Ascending aorta (tissue), 2 donors: ENCODE measurements around the gene BSND. TPM values are rescaled to one million over a fixed set of nuclear protein-coding genes. Genes with fewer than 3 reads are reported as not detected.
"Not testable (repeated sequence)": the region's sequence is repeated elsewhere in the genome, so short reads cannot be mapped to it uniquely, and the experiment has no call there.

Experiments used
- DNase-seq, 2 donors: peaks; one replicate each; pipeline ENCODE4 v3.0.0-alpha.2; 2019; ENCODE audit warnings: low spot score in 2 of 2
- H3K27ac ChIP-seq, 2 donors: fragments of 200-600 bp; sonication (generic); one replicate each; pipeline ENCODE4 v1.5.1; 2016 to 2017; ENCODE audit warnings: mild to moderate bottlenecking in 1 of 2
- H3K27me3 ChIP-seq: fragments of 200-600 bp; sonication (generic); one replicate; pipeline ENCODE4 v1.5.1; 2017
- H3K36me3 ChIP-seq, 2 donors: fragments of 200-600 bp; sonication (generic); one replicate each; pipeline ENCODE4 v1.5.1; 2016
- H3K4me1 ChIP-seq, 2 donors: fragments of 200-600 bp; sonication (generic); one replicate each; pipeline ENCODE4 v1.5.1; 2016 to 2017; ENCODE audit warnings: mild to moderate bottlenecking in 1 of 2
- H3K4me3 ChIP-seq, 2 donors: fragments of 200-600 bp; sonication (generic); one replicate each; pipeline ENCODE4 v1.5.1; 2016 to 2017; ENCODE audit warnings: mild to moderate bottlenecking in 1 of 2
- H3K9me3 ChIP-seq, 2 donors: fragments of 200-600 bp; sonication (generic); one replicate each; pipeline ENCODE4 v1.5.1; 2016
- CTCF ChIP-seq, 3 experiments: fragments of 200-600 bp in 2 of 3; fragments of 450-650 bp in 1 of 3; sonication (generic) in 2 of 3; IDR thresholded peaks; one replicate each; pipeline ENCODE4 v1.5.1; 2016 to 2019; ENCODE audit warnings: antibody characterized with exemption in 3 of 3, mild to moderate bottlenecking in 1 of 3, moderate library complexity in 1 of 3
- intact Hi-C: fragments of 100-400 bp; cut with DNase I; formaldehyde crosslinking; loops from one replicate; pipeline ENCODE4 v1.15.1; 2023
- total RNA-seq: library from RNA; depleted of rRNA; stranded (reverse); fragments of >200 nt; gene quantifications from one replicate; pipeline ENCODE4 v1.1.0, GENCODE V29; 2016

Gene BSND
- total RNA-seq, 1 donor from 2014 or later: not detected

GRCh38 chr1:55012661-55013060, 13.9 kb downstream of the BSND start:
- H3K4me1 ChIP-seq: no peaks in the 10 kb centered on the region
- intact Hi-C loops: no loop called here
- no peak overlapping the region for H3K4me3 ChIP-seq
- no peaks in the 10 kb centered on the region for H3K36me3 ChIP-seq
- TF ChIP-seq CTCF (IDR thresholded peaks at IDR 0.05): no peak
- no peak for DNase-seq
- H3K27ac ChIP-seq: no peak overlapping the region
- no peaks in the 10 kb centered on the region for H3K9me3 ChIP-seq
- H3K27me3 ChIP-seq: no peaks in the 10 kb centered on the region

DNA sequence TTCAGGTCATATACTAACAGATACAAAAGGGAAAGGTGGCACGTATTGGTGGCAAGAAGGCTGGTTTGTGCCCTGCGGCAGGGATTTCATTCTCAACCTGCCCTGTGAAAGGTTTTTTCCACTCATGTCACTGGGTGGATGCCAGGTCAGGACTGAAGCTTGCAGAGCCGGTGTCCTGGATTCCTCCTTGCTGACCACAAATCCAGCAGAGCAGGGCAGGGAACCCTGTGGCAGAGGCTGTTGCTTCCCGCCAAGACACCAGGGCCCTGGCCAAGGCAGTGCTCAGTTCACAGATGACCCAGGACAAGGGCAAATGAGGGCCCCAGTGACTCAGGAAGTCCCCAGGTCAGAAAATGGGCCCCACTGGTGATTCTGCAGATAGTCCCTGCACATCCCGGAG, 16.4 kb downstream of the BSND start:
- no peaks in the 10 kb centered on the region for H3K27me3 ChIP-seq
- no peak overlapping the region for H3K4me3 ChIP-seq
- no peaks in the 10 kb centered on the region for H3K36me3 ChIP-seq
- no peaks in the 10 kb centered on the region for H3K9me3 ChIP-seq
- no peak for DNase-seq
- H3K27ac ChIP-seq: no peak overlapping the region
- intact Hi-C loops: no loop called here
- H3K4me1 ChIP-seq: no peaks in the 10 kb centered on the region
- TF ChIP-seq CTCF (IDR thresholded peaks at IDR 0.05): no peak

- no peaks in the 10 kb centered on the region for H3K36me3 ChIP-seq
- no peak for TF ChIP-seq CTCF (IDR thresholded peaks at IDR 0.05)
- no peaks in the 10 kb centered on the region for H3K27me3 ChIP-seq
- DNase-seq: no peak
- no peak overlapping the region for H3K27ac ChIP-seq
- no peaks in the 10 kb centered on the region for H3K9me3 ChIP-seq
- H3K4me3 ChIP-seq: no peak overlapping the region
- intact Hi-C loops: no loop called here
- no peaks in the 10 kb centered on the region for H3K4me1 ChIP-seq
Observed at GRCh38 chr1:55015731-55016620, 17.2 kb downstream of the BSND start.

DNA sequence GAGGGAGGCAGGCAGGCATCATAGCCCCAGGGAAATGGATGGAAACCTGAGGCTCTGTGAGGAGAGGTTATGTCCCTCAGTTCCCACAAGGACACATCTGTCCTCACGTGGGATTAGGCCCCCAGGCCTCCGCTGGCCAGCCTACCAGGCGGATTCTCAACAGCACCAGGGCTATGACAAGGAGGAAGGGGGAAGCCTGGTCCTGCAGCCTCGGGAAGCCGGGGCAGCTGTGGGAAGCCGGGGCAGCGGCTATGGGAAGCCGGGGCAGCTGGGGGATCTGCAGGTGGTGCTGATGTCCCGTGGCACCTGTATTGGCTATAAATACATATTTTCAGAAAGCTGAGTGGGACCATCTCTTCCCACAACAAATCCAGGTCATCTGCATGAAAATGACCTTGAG, 19.7 kb downstream of the BSND start:
- Histone ChIP-seq H3K36me3 (no peaks in the 10 kb centered on the region), H3K4me1 (no peaks in the 10 kb centered on the region), H3K27ac (no peak overlapping the region), H3K27me3 (no peaks in the 10 kb centered on the region), H3K4me3 (no peak overlapping the region), H3K9me3 (no peaks in the 10 kb centered on the region)
- no peak for TF ChIP-seq CTCF (IDR thresholded peaks at IDR 0.05)
- intact Hi-C loops: no loop called here
- DNase-seq: no peak

DNA sequence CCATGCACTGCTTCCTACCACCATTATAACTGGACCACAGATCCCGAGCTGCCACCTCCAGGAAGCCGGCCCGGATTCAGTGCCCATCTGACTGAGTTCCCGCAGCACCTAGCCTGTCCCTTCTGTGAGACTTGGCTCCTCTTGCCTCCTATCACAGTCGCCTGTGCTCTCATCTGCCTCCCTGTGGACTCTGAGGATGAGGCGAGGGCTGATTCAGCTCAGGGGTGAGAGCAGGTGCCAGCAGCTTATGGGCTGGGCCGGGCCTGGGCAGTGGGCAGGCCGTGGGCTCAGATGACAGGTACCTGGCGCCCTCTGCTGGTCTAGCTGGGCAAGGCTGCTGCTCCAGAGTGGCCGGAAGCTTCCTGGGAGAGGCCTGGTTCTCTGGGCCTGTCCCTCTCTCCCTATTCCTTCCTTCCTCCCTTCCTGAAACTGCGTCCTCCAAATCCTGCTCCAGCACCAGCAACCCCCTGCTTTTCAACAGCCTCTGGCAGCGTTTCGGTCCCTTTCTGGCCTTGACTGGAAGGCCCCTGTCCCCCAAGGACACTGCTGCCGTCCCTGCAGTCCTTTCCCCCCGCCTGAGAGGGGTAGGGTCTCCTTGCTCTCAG, 23.3 kb downstream of the BSND start:
- intact Hi-C loops: loop anchor here (1.0 kb wide), 1 partner anchor 77 kb away; no protein-coding TSS in a partner anchor
- peak in 1 of 2 donors; percentile 88 for DNase-seq
- Histone ChIP-seq H3K9me3 (no peaks in the 10 kb centered on the region), H3K4me1 (no peaks in the 10 kb centered on the region), H3K27ac (no peak overlapping the region), H3K4me3 (no peak overlapping the region), H3K36me3 (no peaks in the 10 kb centered on the region), H3K27me3 (no peaks in the 10 kb centered on the region)
- TF ChIP-seq CTCF (IDR thresholded peaks at IDR 0.05): peak; percentile 80 to 87 (median 83)

DNA sequence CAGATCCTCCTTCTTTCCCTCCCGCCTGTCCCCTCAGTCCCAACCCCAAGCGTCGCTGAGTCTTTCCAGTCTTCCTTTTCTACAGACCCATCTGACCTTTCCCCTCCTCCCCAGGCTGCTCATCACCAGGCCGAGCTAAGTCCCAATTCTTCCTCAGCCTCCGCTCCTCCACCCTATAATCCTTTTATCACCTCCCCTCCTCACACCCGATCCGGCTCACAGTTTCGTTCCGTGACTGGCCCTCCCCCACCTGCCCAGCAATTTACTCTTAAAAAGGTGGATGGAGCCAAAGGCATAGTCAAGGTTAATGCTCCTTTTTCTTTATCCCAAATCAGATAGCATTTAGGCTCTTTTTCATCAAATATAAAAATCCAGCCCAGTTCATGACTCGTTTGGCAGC, 25.4 kb downstream of the BSND start:
- intact Hi-C loops, H3K9me3 ChIP-seq, H3K4me1 ChIP-seq, H3K27me3 ChIP-seq, H3K4me3 ChIP-seq, DNase-seq, H3K27ac ChIP-seq, H3K36me3 ChIP-seq: not testable (repeated sequence)

DNA sequence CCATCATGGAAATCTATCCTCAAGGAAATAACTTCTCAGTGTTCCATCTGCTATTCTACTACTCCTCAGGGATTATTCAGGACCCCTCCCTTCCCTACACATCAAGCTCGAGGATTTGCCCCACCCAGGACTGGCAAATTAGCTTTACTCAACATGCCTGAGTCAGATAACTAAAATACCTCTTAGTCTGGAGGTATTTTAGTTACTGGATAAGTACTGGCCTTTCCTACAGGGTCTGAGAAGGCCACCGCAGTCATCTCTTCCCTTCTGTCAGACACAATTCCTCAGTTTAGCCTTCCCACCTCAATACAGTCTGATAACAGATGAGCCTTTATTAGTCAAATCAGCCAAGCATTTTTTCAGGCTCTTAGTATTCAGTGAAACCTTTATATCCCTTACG, 27.9 kb downstream of the BSND start:
- H3K4me3 ChIP-seq, H3K36me3 ChIP-seq, H3K27ac ChIP-seq, DNase-seq, H3K4me1 ChIP-seq, H3K27me3 ChIP-seq, intact Hi-C loops, H3K9me3 ChIP-seq: not testable (repeated sequence)

DNA sequence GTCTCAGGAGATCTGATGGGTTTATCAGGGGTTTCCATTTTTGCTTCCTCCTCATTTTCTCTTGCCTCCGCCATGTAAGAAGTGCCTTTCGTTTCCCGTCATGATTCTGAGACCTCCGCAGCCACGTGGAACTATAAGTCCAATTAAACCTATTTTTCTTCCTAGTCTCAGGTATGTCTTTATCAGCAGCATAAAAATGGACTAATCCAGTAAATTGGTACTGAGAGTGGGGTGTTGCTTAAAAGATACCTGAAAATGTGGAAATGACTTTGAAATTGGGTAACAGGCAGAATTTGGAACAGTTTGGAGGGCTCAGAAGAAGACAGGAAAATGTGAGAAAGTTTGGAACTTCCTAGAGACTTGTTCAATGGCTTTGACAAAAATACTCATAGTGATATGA, 32.4 kb downstream of the BSND start:
- intact Hi-C loops, H3K27me3 ChIP-seq, H3K36me3 ChIP-seq, H3K27ac ChIP-seq, H3K9me3 ChIP-seq, H3K4me1 ChIP-seq, DNase-seq, H3K4me3 ChIP-seq: not testable (repeated sequence)
